RWPE2 (cell line): ENCODE measurements around the gene FTO.

Experiments
- ATAC-seq: fragments of 200-7000 bp; cut with Tn5 transposase; 3 replicates; pipeline ENCODE4 v1.9.1; 2021; ENCODE audit warnings: low read depth
- DNase-seq: peaks from one replicate; pipeline ENCODE4 v3.0.0-alpha.2; 2020; ENCODE audit warnings: low spot score
- H3K27ac ChIP-seq: fragments of 450-650 bp; 2 replicates; pipeline ENCODE4 v1.5.1; 2017; ENCODE audit warnings: mild to moderate bottlenecking; ENCODE audit not compliant: poor library complexity, severe bottlenecking
- H3K27me3 ChIP-seq: fragments of 250-450 bp; sonication (Bioruptor Pico); 2 replicates; pipeline ENCODE4 v1.5.1; 2021; ENCODE audit warnings: mild to moderate bottlenecking, moderate library complexity; ENCODE audit not compliant: insufficient read depth, poor library complexity, severe bottlenecking
- H3K36me3 ChIP-seq: fragments of 250-450 bp; sonication (Bioruptor Pico); 2 replicates; pipeline ENCODE4 v1.5.1; 2020; ENCODE audit warnings: low read depth, mild to moderate bottlenecking, moderate library complexity
- H3K4me1 ChIP-seq: fragments of 250-450 bp; sonication (Bioruptor Pico); 2 replicates; pipeline ENCODE4 v1.5.1; 2021; ENCODE audit warnings: mild to moderate bottlenecking, moderate library complexity; ENCODE audit not compliant: insufficient read depth, poor library complexity, severe bottlenecking
- H3K4me3 ChIP-seq: fragments of 250-450 bp; sonication (Bioruptor Pico); 2 replicates; pipeline ENCODE4 v1.5.1; 2021; ENCODE audit warnings: mild to moderate bottlenecking, moderate library complexity; ENCODE audit not compliant: severe bottlenecking
- H3K9me3 ChIP-seq: fragments of 250-450 bp; sonication (Bioruptor Pico); 2 replicates; pipeline ENCODE4 v1.5.1; 2021; ENCODE audit warnings: mild to moderate bottlenecking, moderate library complexity; ENCODE audit not compliant: severe bottlenecking
- TF ChIP-seq, protein P1 (sequence below): fragments of 450-650 bp; IDR thresholded peaks from one replicate; pipeline ENCODE4 v1.5.1; 2017; ENCODE audit warnings: mild to moderate bottlenecking, moderate library complexity; ENCODE audit not compliant: poor library complexity, severe bottlenecking

FTO gene

GRCh38 chr16:53666786-53667415, 37.1 kb upstream of the FTO start:
- TF ChIP-seq, protein P1, sequence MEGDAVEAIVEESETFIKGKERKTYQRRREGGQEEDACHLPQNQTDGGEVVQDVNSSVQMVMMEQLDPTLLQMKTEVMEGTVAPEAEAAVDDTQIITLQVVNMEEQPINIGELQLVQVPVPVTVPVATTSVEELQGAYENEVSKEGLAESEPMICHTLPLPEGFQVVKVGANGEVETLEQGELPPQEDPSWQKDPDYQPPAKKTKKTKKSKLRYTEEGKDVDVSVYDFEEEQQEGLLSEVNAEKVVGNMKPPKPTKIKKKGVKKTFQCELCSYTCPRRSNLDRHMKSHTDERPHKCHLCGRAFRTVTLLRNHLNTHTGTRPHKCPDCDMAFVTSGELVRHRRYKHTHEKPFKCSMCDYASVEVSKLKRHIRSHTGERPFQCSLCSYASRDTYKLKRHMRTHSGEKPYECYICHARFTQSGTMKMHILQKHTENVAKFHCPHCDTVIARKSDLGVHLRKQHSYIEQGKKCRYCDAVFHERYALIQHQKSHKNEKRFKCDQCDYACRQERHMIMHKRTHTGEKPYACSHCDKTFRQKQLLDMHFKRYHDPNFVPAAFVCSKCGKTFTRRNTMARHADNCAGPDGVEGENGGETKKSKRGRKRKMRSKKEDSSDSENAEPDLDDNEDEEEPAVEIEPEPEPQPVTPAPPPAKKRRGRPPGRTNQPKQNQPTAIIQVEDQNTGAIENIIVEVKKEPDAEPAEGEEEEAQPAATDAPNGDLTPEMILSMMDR = no peak
- ATAC-seq (no peak), DNase-seq (no peak)
- Histone ChIP-seq H3K27me3 (no peaks in the 10 kb centered on the region), H3K36me3 (peaks cover 19% of the 10 kb centered on the region), H3K27ac (no peak overlapping the region), H3K4me1 (no peaks in the 10 kb centered on the region), H3K9me3 (no peaks in the 10 kb centered on the region), H3K4me3 (no peak overlapping the region)

DNA sequence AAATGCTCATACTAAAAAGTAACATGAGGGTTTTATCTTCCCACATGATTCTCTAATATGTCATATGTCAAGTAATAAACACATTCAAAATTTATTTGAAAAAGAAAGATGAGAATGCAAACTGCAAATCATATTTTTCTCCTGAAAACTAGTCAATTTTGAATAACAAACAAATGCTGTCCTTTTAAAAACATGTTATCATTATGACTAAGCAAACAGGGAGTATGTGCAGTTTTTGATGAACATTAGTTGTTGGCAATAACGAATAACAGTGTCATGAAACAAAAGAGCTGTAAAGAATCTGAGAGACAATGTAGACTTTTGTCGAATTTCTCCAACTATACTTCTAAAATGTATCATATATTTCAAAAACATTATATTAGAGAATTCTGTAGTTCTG, 35.1 kb upstream of the FTO start:
- Histone ChIP-seq H3K36me3 (peaks cover 19% of the 10 kb centered on the region), H3K27me3 (no peaks in the 10 kb centered on the region), H3K27ac (no peak overlapping the region), H3K9me3 (no peaks in the 10 kb centered on the region), H3K4me3 (no peak overlapping the region), H3K4me1 (no peaks in the 10 kb centered on the region)
- DNase-seq = no peak
- TF ChIP-seq, protein P1 = no peak
- ATAC-seq = no peak

GRCh38 chr16:53672461-53672860, 31.5 kb upstream of the FTO start:
- H3K27ac ChIP-seq = no peak overlapping the region
- peaks cover 25% of the 10 kb centered on the region; the same call in 1 of the 2 replicates for H3K36me3 ChIP-seq
- no peak for DNase-seq
- H3K9me3 ChIP-seq = no peaks in the 10 kb centered on the region
- no peaks in the 10 kb centered on the region for H3K27me3 ChIP-seq
- H3K4me3 ChIP-seq = no peak overlapping the region
- TF ChIP-seq, protein P1 = no peak
- ATAC-seq = no peak
- no peaks in the 10 kb centered on the region for H3K4me1 ChIP-seq

DNA sequence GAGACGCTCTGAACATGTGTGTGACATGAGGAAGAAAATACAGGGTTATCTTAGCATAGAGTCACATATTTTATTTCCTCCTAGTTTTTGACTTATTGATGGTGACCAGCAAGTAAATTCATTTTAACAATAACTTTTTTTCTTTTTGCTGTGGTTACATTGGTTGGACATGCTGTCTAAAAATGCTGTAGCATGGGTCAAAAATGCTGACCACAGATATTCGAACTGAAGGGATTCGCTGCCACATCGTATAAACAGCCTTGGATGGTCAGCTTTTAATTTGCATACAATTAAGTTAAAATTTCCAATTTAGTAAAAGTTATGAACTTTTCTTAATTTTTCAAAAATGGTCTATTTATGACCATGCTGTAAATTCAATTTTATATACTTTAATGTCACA, 30.8 kb upstream of the FTO start:
- H3K27me3 ChIP-seq = no peaks in the 10 kb centered on the region
- H3K9me3 ChIP-seq = no peaks in the 10 kb centered on the region
- no peaks in the 10 kb centered on the region for H3K4me1 ChIP-seq
- TF ChIP-seq, protein P1 = no peak
- H3K4me3 ChIP-seq = no peak overlapping the region
- no peak overlapping the region for H3K27ac ChIP-seq
- ATAC-seq (no peak), DNase-seq (no peak)
- peaks cover 25% of the 10 kb centered on the region; the same call in 1 of the 2 replicates for H3K36me3 ChIP-seq

DNA sequence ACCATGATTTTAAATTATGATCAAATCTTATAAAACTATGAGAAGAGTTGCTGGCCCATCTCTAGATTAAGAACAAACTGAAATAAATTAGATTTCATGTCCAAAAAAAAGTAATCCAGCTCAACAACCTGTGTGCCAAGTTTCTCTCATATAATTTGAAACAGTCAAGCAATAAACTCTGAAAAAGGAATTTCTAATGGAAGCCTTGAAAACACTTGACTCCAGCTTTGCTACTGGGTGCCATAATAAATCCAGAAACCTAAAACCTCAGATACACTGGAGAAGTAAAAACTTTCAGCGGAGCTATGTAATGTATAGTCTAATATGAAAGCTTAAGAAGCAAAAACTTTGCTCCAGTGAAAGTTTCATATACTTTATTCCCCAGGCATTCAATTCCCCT, 25.8 kb upstream of the FTO start:
- no peak for ATAC-seq
- no peak overlapping the region for H3K27ac ChIP-seq
- no peak overlapping the region for H3K4me3 ChIP-seq
- H3K36me3 ChIP-seq = peaks cover 15% of the 10 kb centered on the region
- TF ChIP-seq, protein P1 = no peak
- H3K27me3 ChIP-seq = no peaks in the 10 kb centered on the region
- no peak for DNase-seq
- H3K9me3 ChIP-seq = no peaks in the 10 kb centered on the region
- H3K4me1 ChIP-seq = no peaks in the 10 kb centered on the region
